ENCODE data around the gene TRAF1. TPM values are rescaled to one million over a fixed set of nuclear protein-coding genes. Genes with fewer than 3 reads are reported as not detected.

Gene TRAF1
- total RNA-seq, 2 experiments from 2014 or later = 60.3 to 61.7 TPM

GRCh38 chr9:120924698-120925534 is 1.7 kb downstream of the TRAF1 start:
- Histone ChIP-seq H3K4me3 (ENCODE audit: low read length) (peak overlapping the region; percentile 90), H3K4me1 (ENCODE audit: insufficient read depth, low read length) (peaks cover 96% of the 10 kb centered on the region), H3K9me3 (ENCODE audit: control insufficient read depth in 1 of 2, insufficient read depth in 1 of 2, low read length in 2 of 2) (no peaks in the 10 kb centered on the region), H3K27me3 (ENCODE audit: control insufficient read depth in 1 of 2, insufficient read depth in 2 of 2, low read length in 2 of 2) (no peaks in the 10 kb centered on the region), H3K27ac (ENCODE audit: low read depth in 1 of 2, low read length in 2 of 2) (peak overlapping the region; percentile 98 to 100), H3K36me3 (ENCODE audit: insufficient read depth, low read length) (peaks cover 42% of the 10 kb centered on the region)
- intact Hi-C loops (cut with DNase I, micrococcal nuclease) = loop anchor here in 1 of 2 experiments (5.0 kb wide), 1 partner anchor 33 kb away; no protein-coding TSS in a partner anchor
- H3K9me3 Mint-ChIP-seq = no peaks in the 10 kb centered on the region
- H3K27me3 Mint-ChIP-seq = no peaks in the 10 kb centered on the region
- ChIA-PET CTCF (interaction anchor here (1.2 to 2.8 kb wide), 6 partner anchors 9 to 83 kb away, joined by 3 to 8 read pairs (median 6); partner anchors contain the start of gene PSMD5), POLR2A (interaction anchor here (1.2 to 21.8 kb wide), 6 partner anchors 11 to 132 kb away, joined by 3 to 1343 read pairs (median 8); partner anchors contain the start of genes FBXW2 and PHF19)
- peaks cover 93% of the 10 kb centered on the region for H3K4me1 Mint-ChIP-seq (ENCODE audit: low read depth)
- peak overlapping the region; percentile 100 for H3K27ac Mint-ChIP-seq
- TF ChIP-seq, protein P1, sequence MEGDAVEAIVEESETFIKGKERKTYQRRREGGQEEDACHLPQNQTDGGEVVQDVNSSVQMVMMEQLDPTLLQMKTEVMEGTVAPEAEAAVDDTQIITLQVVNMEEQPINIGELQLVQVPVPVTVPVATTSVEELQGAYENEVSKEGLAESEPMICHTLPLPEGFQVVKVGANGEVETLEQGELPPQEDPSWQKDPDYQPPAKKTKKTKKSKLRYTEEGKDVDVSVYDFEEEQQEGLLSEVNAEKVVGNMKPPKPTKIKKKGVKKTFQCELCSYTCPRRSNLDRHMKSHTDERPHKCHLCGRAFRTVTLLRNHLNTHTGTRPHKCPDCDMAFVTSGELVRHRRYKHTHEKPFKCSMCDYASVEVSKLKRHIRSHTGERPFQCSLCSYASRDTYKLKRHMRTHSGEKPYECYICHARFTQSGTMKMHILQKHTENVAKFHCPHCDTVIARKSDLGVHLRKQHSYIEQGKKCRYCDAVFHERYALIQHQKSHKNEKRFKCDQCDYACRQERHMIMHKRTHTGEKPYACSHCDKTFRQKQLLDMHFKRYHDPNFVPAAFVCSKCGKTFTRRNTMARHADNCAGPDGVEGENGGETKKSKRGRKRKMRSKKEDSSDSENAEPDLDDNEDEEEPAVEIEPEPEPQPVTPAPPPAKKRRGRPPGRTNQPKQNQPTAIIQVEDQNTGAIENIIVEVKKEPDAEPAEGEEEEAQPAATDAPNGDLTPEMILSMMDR (IDR thresholded peaks at IDR 0.05) = no peak
- H3K4me3 Mint-ChIP-seq = peak overlapping the region; percentile 88
- peak in 4 of 14 experiments; percentile 49 to 73 (median 64) for DNase-seq
- no peak for ATAC-seq (ENCODE audit: poor library complexity)
- peaks cover 61% of the 10 kb centered on the region for H3K36me3 Mint-ChIP-seq (ENCODE audit: low read depth)

- POLR2A ChIA-PET = interaction anchor here (1.7 to 21.8 kb wide), 5 partner anchors 12 to 80 kb away, joined by 3 to 1343 read pairs (median 8); partner anchors contain the start of gene PHF19
- Histone ChIP-seq H3K4me3 (ENCODE audit: low read length) (peak overlapping the region; percentile 90), H3K4me1 (ENCODE audit: insufficient read depth, low read length) (peaks cover 98% of the 10 kb centered on the region), H3K9me3 (ENCODE audit: control insufficient read depth in 1 of 2, insufficient read depth in 1 of 2, low read length in 2 of 2) (no peaks in the 10 kb centered on the region), H3K36me3 (ENCODE audit: insufficient read depth, low read length) (peaks cover 53% of the 10 kb centered on the region), H3K27me3 (ENCODE audit: control insufficient read depth in 1 of 2, insufficient read depth in 2 of 2, low read length in 2 of 2) (no peaks in the 10 kb centered on the region), H3K27ac (ENCODE audit: low read depth in 1 of 2, low read length in 2 of 2) (peak overlapping the region; percentile 98 to 100)
- ATAC-seq (ENCODE audit: poor library complexity) = no peak
- Mint-ChIP-seq H3K27ac (peak overlapping the region; percentile 100), H3K9me3 (no peaks in the 10 kb centered on the region), H3K4me1 (ENCODE audit: low read depth) (peaks cover 95% of the 10 kb centered on the region), H3K36me3 (ENCODE audit: low read depth) (peaks cover 73% of the 10 kb centered on the region), H3K4me3 (peak overlapping the region; percentile 88), H3K27me3 (no peaks in the 10 kb centered on the region)
- intact Hi-C loops (cut with DNase I, micrococcal nuclease) = no loop called here
- CTCF ChIA-PET = interaction anchor here (0.6 to 2.8 kb wide), 6 partner anchors 12 to 55 kb away, joined by 3 to 8 read pairs (median 4); no protein-coding TSS in a partner anchor
- TF ChIP-seq, protein P1 (IDR thresholded peaks at IDR 0.05) = no peak
- DNase-seq = peak in 1 of 14 experiments; percentile 7
Measured at GRCh38 chr9:120923620-120924328, 2.8 kb downstream of the TRAF1 start.

Data from CD4-positive, alpha-beta T cell (primary cell).